AG04450 (cell line): ENCODE data around the gene COL2A1. TPM values are rescaled to one million over a fixed set of nuclear protein-coding genes. Genes with fewer than 3 reads are reported as not detected.

Source experiments
- CTCF ChIA-PET: fragments of 300-600, 350-600 bp; formaldehyde crosslinking; extraction: SDS; loops from one replicate; lab custom pipeline; 2022; ENCODE audit warnings: antibody characterized with exemption, inconsistent platforms; lab: Charles Lee
- POLR2A ChIA-PET: fragments of 350-600 bp; formaldehyde crosslinking; extraction: SDS; loops from one replicate; lab custom pipeline; 2021; ENCODE audit warnings: antibody characterized with exemption, inconsistent platforms; lab: Yijun Ruan, JAX
- DNase-seq: peaks from one replicate; pipeline ENCODE4 v3.0.0-alpha.2; 2011; ENCODE audit warnings: low read depth, low spot score
- H3K27ac ChIP-seq: one replicate; pipeline ENCODE4 v1.5.1; 2012; ENCODE audit warnings: low read depth, low read length, control low read depth
- H3K27me3 ChIP-seq: one replicate; pipeline ENCODE4 v1.6.0; 2012; ENCODE audit warnings: low read length; ENCODE audit not compliant: control insufficient read depth, insufficient read depth
- H3K4me3 ChIP-seq: 2 replicates; pipeline ENCODE4 v1.5.1; 2011; ENCODE audit warnings: mild to moderate bottlenecking, low read depth, low read length, control low read depth
- H3K9me3 ChIP-seq: 2 replicates; pipeline ENCODE4 v1.5.1; 2012; ENCODE audit warnings: low read length; ENCODE audit not compliant: control insufficient read depth, insufficient read depth
- CTCF ChIP-seq: IDR thresholded peaks from 2 replicates; pipeline ENCODE4 v1.5.1; 2011; ENCODE audit warnings: low read depth, low read length, control low read depth, inconsistent platforms
- polyA plus RNA-seq: library from polyadenylated mRNA; depleted of rRNA; stranded (reverse); fragments of >200 nt; gene quantifications from 2 replicates; pipeline ENCODE4 v1.2.3, GENCODE V29; 2011

Gene COL2A1
- polyA plus RNA-seq, 1 experiment: not detected

- no peaks in the 10 kb centered on the region; the same call in 1 of the 2 replicates for H3K9me3 ChIP-seq
- peak overlapping the region; percentile 58 for H3K4me3 ChIP-seq
- CTCF ChIA-PET: interaction anchor here (0.6 to 1.4 kb wide), 3 partner anchors 10 to 38 kb away, joined by 3 to 4 read pairs (median 3); partner anchors contain the start of gene TMEM106C
- no peak overlapping the region for H3K27ac ChIP-seq
- no peak for DNase-seq
- POLR2A ChIA-PET: no interaction called here
- TF ChIP-seq CTCF: no peak; the same call in 1 of the 2 replicates
- H3K27me3 ChIP-seq: peaks cover 93% of the 10 kb centered on the region
Measured at GRCh38 chr12:48000878-48001504, 3.3 kb downstream of the COL2A1 start.

- no peak for TF ChIP-seq CTCF
- Histone ChIP-seq H3K9me3 (no peaks in the 10 kb centered on the region; the same call in 1 of the 2 replicates), H3K4me3 (no peak overlapping the region), H3K27ac (no peak overlapping the region), H3K27me3 (peaks cover 92% of the 10 kb centered on the region)
- DNase-seq: no peak
- CTCF ChIA-PET: interaction anchor here (1.1 to 1.4 kb wide), 2 partner anchors 9 to 36 kb away, joined by 3 to 4 read pairs; partner anchors contain the start of gene TMEM106C
- POLR2A ChIA-PET: no interaction called here
Measured at GRCh38 chr12:47999816-48000215, 4.5 kb downstream of the COL2A1 start.

GRCh38 chr12:47997321-47997720 is 7.0 kb downstream of the COL2A1 start:
- no peak for DNase-seq
- peaks cover 86% of the 10 kb centered on the region for H3K27me3 ChIP-seq
- CTCF ChIA-PET: no interaction called here
- POLR2A ChIA-PET: no interaction called here
- no peak overlapping the region for H3K4me3 ChIP-seq
- no peak overlapping the region for H3K27ac ChIP-seq
- H3K9me3 ChIP-seq: no peaks in the 10 kb centered on the region; the same call in none of the 2 replicates
- TF ChIP-seq CTCF: no peak

GRCh38 chr12:47995981-47996401 is 8.3 kb downstream of the COL2A1 start:
- no peak overlapping the region for H3K27ac ChIP-seq
- H3K9me3 ChIP-seq: no peaks in the 10 kb centered on the region; the same call in 1 of the 2 replicates
- peak; percentile 48 for DNase-seq
- peaks cover 86% of the 10 kb centered on the region for H3K27me3 ChIP-seq
- H3K4me3 ChIP-seq: no peak overlapping the region
- no peak for TF ChIP-seq CTCF
- ChIA-PET CTCF (interaction anchor here (0.6 to 1.3 kb wide), 3 partner anchors 19 to 622 kb away, joined by 3 to 10 read pairs (median 3); no protein-coding TSS in a partner anchor), POLR2A (no interaction called here)

GRCh38 chr12:47993491-47993890 is 10.8 kb downstream of the COL2A1 start:
- Histone ChIP-seq H3K27ac (no peak overlapping the region), H3K4me3 (no peak overlapping the region), H3K9me3 (no peaks in the 10 kb centered on the region; the same call in 1 of the 2 replicates), H3K27me3 (peaks cover 63% of the 10 kb centered on the region)
- DNase-seq: no peak
- CTCF ChIA-PET: no interaction called here
- no peak for TF ChIP-seq CTCF
- POLR2A ChIA-PET: no interaction called here
